HL-60 (cell line): Measurements from ENCODE around the gene TTC9.
A peak's percentile ranks its signal among the peaks of the same experiment; 100 is the strongest.

Experiments
- DNase-seq, 2 experiments: peaks; one replicate each; pipeline ENCODE4 v3.0.0-alpha.2; 2010 to 2020; ENCODE audit warnings: low read depth in 1 of 2, low spot score in 1 of 2
- H3K27ac ChIP-seq: fragments of 250-450 bp; sonication (Bioruptor Pico); replicated peaks from 2 replicates; pipeline ENCODE4 v1.5.1; 2020; ENCODE audit warnings: mild to moderate bottlenecking, moderate library complexity
- H3K27me3 ChIP-seq: fragments of 250-450 bp; sonication (Bioruptor Pico); 2 replicates; pipeline ENCODE4 v1.5.1; 2021; ENCODE audit warnings: mild to moderate bottlenecking, moderate library complexity; ENCODE audit not compliant: insufficient read depth, poor library complexity, severe bottlenecking
- H3K4me3 ChIP-seq: replicated peaks from 2 replicates; pipeline ENCODE4 v1.5.1; 2011; ENCODE audit warnings: mild to moderate bottlenecking, control low read depth, low read length; ENCODE audit not compliant: insufficient read depth
- GABPA ChIP-seq: IDR thresholded peaks from 2 replicates; pipeline ENCODE4 v1.6.1; 2012; ENCODE audit warnings: low read depth
- POLR2AphosphoS5 ChIP-seq: IDR thresholded peaks from 2 replicates; pipeline ENCODE4 v1.6.1; 2012; ENCODE audit warnings: low read depth
- SPI1 ChIP-seq: IDR thresholded peaks from 2 replicates; pipeline ENCODE4 v1.6.1; 2012; ENCODE audit warnings: low read depth, mild to moderate bottlenecking, borderline replicate concordance
- TF ChIP-seq, protein P1 (sequence below): IDR thresholded peaks from 2 replicates; pipeline ENCODE4 v1.6.1; 2012; ENCODE audit warnings: low read depth; ENCODE audit not compliant: insufficient replicate concordance
- TF ChIP-seq, protein P2 (sequence below): IDR thresholded peaks from one replicate; pipeline ENCODE4 v1.5.1; 2011; ENCODE audit warnings: low read length, control low read depth, inconsistent platforms; ENCODE audit not compliant: insufficient read depth

TTC9 gene

DNA sequence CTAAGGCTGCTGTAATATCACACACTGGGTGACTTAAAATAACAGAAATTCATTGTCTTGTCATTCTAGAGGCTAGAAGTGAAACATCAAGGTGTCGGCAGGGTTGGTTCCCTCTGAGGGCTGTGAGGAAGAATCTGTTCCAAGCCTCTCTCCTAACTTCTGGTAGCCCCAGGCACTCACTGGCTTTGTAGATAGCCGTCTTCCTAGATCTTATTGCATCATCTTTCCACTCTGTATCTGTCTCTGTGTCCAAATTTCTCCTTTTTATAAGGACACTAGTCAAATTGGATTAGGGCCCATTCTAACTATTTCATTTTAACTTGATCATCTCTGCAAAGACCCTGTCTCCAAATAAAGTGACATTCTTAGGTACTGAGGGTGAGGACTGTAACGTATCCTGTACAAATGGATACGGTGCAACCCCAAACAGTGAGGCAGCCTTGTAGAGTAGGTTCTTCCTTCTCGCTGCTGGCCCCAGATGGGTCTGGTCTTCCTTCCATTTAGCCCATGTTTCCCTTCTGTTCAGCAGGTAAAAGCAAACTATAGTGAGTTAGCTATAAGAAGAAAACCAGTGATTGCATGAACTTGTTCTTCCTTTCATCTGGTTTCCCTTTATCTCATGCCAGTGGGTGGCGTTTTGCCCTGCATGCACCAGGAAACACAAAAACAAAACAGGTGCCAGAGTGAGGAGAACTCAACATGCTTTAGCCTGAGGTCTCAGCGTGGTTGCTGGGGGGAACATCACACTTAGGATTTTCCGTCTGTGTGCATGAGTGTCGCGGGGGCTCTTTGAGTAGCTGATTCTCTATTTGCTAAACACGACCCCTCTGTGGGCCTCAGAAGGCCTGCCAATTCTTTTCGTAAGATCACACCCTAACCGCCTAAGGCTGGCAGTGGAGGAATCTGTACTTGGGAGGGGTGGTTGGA lies 19.5 kb downstream of the TTC9 start:
- no peaks in the 10 kb centered on the region for H3K27me3 ChIP-seq
- H3K4me3 ChIP-seq, result no peak overlapping the region
- H3K27ac ChIP-seq, result peak overlapping the region; percentile 44
- peak; percentile 28 to 30 for DNase-seq
- TF ChIP-seq, protein P1, sequence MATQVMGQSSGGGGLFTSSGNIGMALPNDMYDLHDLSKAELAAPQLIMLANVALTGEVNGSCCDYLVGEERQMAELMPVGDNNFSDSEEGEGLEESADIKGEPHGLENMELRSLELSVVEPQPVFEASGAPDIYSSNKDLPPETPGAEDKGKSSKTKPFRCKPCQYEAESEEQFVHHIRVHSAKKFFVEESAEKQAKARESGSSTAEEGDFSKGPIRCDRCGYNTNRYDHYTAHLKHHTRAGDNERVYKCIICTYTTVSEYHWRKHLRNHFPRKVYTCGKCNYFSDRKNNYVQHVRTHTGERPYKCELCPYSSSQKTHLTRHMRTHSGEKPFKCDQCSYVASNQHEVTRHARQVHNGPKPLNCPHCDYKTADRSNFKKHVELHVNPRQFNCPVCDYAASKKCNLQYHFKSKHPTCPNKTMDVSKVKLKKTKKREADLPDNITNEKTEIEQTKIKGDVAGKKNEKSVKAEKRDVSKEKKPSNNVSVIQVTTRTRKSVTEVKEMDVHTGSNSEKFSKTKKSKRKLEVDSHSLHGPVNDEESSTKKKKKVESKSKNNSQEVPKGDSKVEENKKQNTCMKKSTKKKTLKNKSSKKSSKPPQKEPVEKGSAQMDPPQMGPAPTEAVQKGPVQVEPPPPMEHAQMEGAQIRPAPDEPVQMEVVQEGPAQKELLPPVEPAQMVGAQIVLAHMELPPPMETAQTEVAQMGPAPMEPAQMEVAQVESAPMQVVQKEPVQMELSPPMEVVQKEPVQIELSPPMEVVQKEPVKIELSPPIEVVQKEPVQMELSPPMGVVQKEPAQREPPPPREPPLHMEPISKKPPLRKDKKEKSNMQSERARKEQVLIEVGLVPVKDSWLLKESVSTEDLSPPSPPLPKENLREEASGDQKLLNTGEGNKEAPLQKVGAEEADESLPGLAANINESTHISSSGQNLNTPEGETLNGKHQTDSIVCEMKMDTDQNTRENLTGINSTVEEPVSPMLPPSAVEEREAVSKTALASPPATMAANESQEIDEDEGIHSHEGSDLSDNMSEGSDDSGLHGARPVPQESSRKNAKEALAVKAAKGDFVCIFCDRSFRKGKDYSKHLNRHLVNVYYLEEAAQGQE, result no peak
- TF ChIP-seq POLR2AphosphoS5 (no peak), GABPA (no peak), SPI1 (no peak)
- TF ChIP-seq, protein P2, sequence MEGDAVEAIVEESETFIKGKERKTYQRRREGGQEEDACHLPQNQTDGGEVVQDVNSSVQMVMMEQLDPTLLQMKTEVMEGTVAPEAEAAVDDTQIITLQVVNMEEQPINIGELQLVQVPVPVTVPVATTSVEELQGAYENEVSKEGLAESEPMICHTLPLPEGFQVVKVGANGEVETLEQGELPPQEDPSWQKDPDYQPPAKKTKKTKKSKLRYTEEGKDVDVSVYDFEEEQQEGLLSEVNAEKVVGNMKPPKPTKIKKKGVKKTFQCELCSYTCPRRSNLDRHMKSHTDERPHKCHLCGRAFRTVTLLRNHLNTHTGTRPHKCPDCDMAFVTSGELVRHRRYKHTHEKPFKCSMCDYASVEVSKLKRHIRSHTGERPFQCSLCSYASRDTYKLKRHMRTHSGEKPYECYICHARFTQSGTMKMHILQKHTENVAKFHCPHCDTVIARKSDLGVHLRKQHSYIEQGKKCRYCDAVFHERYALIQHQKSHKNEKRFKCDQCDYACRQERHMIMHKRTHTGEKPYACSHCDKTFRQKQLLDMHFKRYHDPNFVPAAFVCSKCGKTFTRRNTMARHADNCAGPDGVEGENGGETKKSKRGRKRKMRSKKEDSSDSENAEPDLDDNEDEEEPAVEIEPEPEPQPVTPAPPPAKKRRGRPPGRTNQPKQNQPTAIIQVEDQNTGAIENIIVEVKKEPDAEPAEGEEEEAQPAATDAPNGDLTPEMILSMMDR, result no peak

DNA sequence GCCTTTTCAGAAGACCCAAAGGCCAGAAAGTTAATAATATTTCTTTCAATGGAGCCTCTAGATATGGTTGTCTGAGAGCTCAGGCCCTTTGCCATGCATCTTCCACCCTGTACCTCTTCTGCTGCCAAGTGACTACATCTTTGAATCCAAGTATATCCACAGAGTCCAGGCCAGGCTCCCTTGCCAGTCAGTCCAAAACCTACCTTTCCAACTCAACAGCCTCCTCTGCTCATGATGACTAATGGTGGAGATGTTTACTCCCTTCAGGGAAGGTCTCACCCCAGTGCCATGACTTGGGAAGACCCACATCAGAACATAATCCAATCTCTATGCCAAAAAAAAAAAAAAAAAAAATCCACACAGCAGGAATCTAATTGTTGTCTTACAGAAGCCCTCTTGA lies 20.4 kb downstream of the TTC9 start:
- TF ChIP-seq, protein P2, result no peak
- TF ChIP-seq POLR2AphosphoS5 (no peak), GABPA (no peak), SPI1 (no peak)
- TF ChIP-seq, protein P1, result no peak
- no peak for DNase-seq
- Histone ChIP-seq H3K27me3 (no peaks in the 10 kb centered on the region), H3K4me3 (no peak overlapping the region), H3K27ac (peak overlapping the region; percentile 44; the same call in 1 of the 2 replicates)

DNA sequence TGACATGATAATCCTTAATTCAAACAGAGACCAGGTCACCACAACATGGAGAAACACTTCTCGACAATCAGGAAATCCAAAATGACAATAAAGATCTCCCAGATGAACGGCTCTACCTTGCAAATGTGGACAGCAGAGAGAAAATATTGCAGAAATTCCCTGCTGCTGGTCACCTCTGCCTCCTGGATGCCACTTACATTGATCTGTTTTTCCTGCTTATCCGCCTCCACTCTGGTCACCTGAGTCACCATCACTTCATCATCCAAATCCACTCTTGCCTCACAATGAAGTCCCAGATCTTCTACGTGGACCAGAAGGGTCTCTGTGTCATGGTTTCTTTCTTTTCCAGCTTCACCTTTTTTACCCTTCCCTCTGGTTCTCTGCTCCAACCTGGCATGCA lies 21.1 kb downstream of the TTC9 start:
- H3K4me3 ChIP-seq, result no peak overlapping the region
- DNase-seq, result no peak
- H3K27me3 ChIP-seq, result no peaks in the 10 kb centered on the region
- TF ChIP-seq POLR2AphosphoS5 (no peak), SPI1 (no peak), GABPA (no peak)
- TF ChIP-seq, protein P2, result no peak
- TF ChIP-seq, protein P1, result no peak
- no peak overlapping the region for H3K27ac ChIP-seq
